HepG2 (cell line): ENCODE measurements around the gene TBXA2R.

ENCODE experiments used
- CTCF ChIP-seq: sonication (generic); formaldehyde crosslinking; IDR thresholded peaks from 2 replicates; pipeline ENCODE4 v1.5.0; 2020; ENCODE audit warnings: mild to moderate bottlenecking, missing genetic modification reagents, moderate library complexity
- EZH2 ChIP-seq: conservative IDR thresholded peaks from 2 replicates; pipeline ENCODE4 v1.6.1; 2012; ENCODE audit warnings: mild to moderate bottlenecking, low read depth, low read length, moderate library complexity
- HMG20A ChIP-seq: IDR thresholded peaks from 2 replicates; pipeline ENCODE4 v1.6.1; 2016; ENCODE audit warnings: borderline replicate concordance
- SNAPC2 ChIP-seq: sonication (generic); formaldehyde crosslinking; IDR thresholded peaks from 2 replicates; pipeline ENCODE4 v1.8.1; 2022; ENCODE audit warnings: mild to moderate bottlenecking, missing genetic modification reagents
- UBTF ChIP-seq: sonication (generic); formaldehyde crosslinking; IDR thresholded peaks from 2 replicates; pipeline ENCODE4 v1.4.0; 2020; ENCODE audit warnings: mild to moderate bottlenecking, missing genetic modification reagents

GRCh38 chr19:3589949-3590348 lies 16.7 kb downstream of the TBXA2R start:
- TF ChIP-seq CTCF (no peak), SNAPC2 (CRISPR knock-in tag) (no peak), EZH2 (no peak), UBTF (CRISPR knock-in tag) (no peak), HMG20A (no peak)
